ENCODE measurements around the gene RCSD1. TPM values are rescaled to one million over a fixed set of nuclear protein-coding genes. Genes with fewer than 3 reads are reported as not detected.

RCSD1 gene
- polyA plus RNA-seq, 1 experiment, result not detected

- Histone ChIP-seq H3K9me3 (ENCODE audit: control insufficient read depth, insufficient read depth, low read length) (no peaks in the 10 kb centered on the region), H3K27ac (ENCODE audit: low read depth, low read length) (no peak overlapping the region), H3K27me3 (ENCODE audit: control insufficient read depth, insufficient read depth, low read length) (peaks cover 22% of the 10 kb centered on the region), H3K4me3 (ENCODE audit: low read depth, low read length) (no peak overlapping the region)
- ChIA-PET POLR2A (no interaction called here), CTCF (no interaction called here)
- no peak for TF ChIP-seq CTCF (IDR thresholded peaks at IDR 0.05; ENCODE audit: low read depth, low read length)
- DNase-seq (ENCODE audit: low read depth, low spot score), result no peak
These were observed 41.9 kb downstream of the RCSD1 start for GRCh38 chr1:167671727-167672511.

- DNase-seq (ENCODE audit: low read depth, low spot score), result no peak
- POLR2A ChIA-PET, result no interaction called here
- no peak for TF ChIP-seq CTCF (IDR thresholded peaks at IDR 0.05; ENCODE audit: low read depth, low read length)
- H3K27me3 ChIP-seq (ENCODE audit: control insufficient read depth, insufficient read depth, low read length), result peaks cover 25% of the 10 kb centered on the region
- H3K27ac ChIP-seq (ENCODE audit: low read depth, low read length), result no peak overlapping the region
- CTCF ChIA-PET, result no interaction called here
- H3K9me3 ChIP-seq (ENCODE audit: control insufficient read depth, insufficient read depth, low read length), result no peaks in the 10 kb centered on the region
- no peak overlapping the region for H3K4me3 ChIP-seq (ENCODE audit: low read depth, low read length)
These were observed 42.8 kb downstream of the RCSD1 start for GRCh38 chr1:167672831-167673230.

GRCh38 chr1:167673265-167673664, 43.2 kb downstream of the RCSD1 start:
- Histone ChIP-seq H3K27ac (ENCODE audit: low read depth, low read length) (no peak overlapping the region), H3K4me3 (ENCODE audit: low read depth, low read length) (no peak overlapping the region), H3K9me3 (ENCODE audit: control insufficient read depth, insufficient read depth, low read length) (no peaks in the 10 kb centered on the region), H3K27me3 (ENCODE audit: control insufficient read depth, insufficient read depth, low read length) (peaks cover 26% of the 10 kb centered on the region)
- ChIA-PET POLR2A (no interaction called here), CTCF (no interaction called here)
- DNase-seq (ENCODE audit: low read depth, low spot score), result no peak
- TF ChIP-seq CTCF (IDR thresholded peaks at IDR 0.05; ENCODE audit: low read depth, low read length), result no peak

GRCh38 chr1:167674156-167674555, 44.1 kb downstream of the RCSD1 start:
- Histone ChIP-seq H3K27me3 (ENCODE audit: control insufficient read depth, insufficient read depth, low read length) (peaks cover 26% of the 10 kb centered on the region), H3K27ac (ENCODE audit: low read depth, low read length) (no peak overlapping the region), H3K4me3 (ENCODE audit: low read depth, low read length) (no peak overlapping the region), H3K9me3 (ENCODE audit: control insufficient read depth, insufficient read depth, low read length) (no peaks in the 10 kb centered on the region)
- ChIA-PET POLR2A (no interaction called here), CTCF (interaction anchor here (0.9 to 2.7 kb wide), 2 partner anchors 14 to 134 kb away, joined by 9 to 13 read pairs; no protein-coding TSS in a partner anchor)
- no peak for TF ChIP-seq CTCF (IDR thresholded peaks at IDR 0.05; ENCODE audit: low read depth, low read length)
- no peak for DNase-seq (ENCODE audit: low read depth, low spot score)

- no peaks in the 10 kb centered on the region for H3K9me3 ChIP-seq (ENCODE audit: control insufficient read depth, insufficient read depth, low read length)
- POLR2A ChIA-PET, result interaction anchor here (0.5 to 0.7 kb wide), 2 partner anchors 18 to 667 kb away, joined by 3 to 7 read pairs; no protein-coding TSS in a partner anchor
- CTCF ChIA-PET, result interaction anchor here (0.5 to 2.7 kb wide), 2 partner anchors 12 to 41 kb away, joined by 7 to 13 read pairs; no protein-coding TSS in a partner anchor
These were observed 45.4 kb downstream of the RCSD1 start for GRCh38 chr1:167675440-167675839.

More at GRCh38 chr1:167675440-167675839, 45.4 kb downstream of the RCSD1 start:
- peaks cover 26% of the 10 kb centered on the region for H3K27me3 ChIP-seq (ENCODE audit: control insufficient read depth, insufficient read depth, low read length)
- H3K27ac ChIP-seq (ENCODE audit: low read depth, low read length), result no peak overlapping the region
- no peak overlapping the region for H3K4me3 ChIP-seq (ENCODE audit: low read depth, low read length)
- DNase-seq (ENCODE audit: low read depth, low spot score), result no peak
- TF ChIP-seq CTCF (IDR thresholded peaks at IDR 0.05; ENCODE audit: low read depth, low read length), result no peak

Measured in AG04450 (cell line).